RCC 7860 (cell line): Measurements from ENCODE around the gene CLK4.
A peak's percentile ranks its signal among the peaks of the same experiment; 100 is the strongest.

ENCODE experiments used
- DNase-seq: peaks from one replicate; pipeline ENCODE4 v3.0.0-alpha.2; 2015; ENCODE audit warnings: low spot score
- FAIRE-seq: peaks from 2 replicates; lab custom pipeline; 2012; peaks lifted over from hg19 to GRCh38; lab: Jason Lieb, UNC

CLK4 gene

DNA sequence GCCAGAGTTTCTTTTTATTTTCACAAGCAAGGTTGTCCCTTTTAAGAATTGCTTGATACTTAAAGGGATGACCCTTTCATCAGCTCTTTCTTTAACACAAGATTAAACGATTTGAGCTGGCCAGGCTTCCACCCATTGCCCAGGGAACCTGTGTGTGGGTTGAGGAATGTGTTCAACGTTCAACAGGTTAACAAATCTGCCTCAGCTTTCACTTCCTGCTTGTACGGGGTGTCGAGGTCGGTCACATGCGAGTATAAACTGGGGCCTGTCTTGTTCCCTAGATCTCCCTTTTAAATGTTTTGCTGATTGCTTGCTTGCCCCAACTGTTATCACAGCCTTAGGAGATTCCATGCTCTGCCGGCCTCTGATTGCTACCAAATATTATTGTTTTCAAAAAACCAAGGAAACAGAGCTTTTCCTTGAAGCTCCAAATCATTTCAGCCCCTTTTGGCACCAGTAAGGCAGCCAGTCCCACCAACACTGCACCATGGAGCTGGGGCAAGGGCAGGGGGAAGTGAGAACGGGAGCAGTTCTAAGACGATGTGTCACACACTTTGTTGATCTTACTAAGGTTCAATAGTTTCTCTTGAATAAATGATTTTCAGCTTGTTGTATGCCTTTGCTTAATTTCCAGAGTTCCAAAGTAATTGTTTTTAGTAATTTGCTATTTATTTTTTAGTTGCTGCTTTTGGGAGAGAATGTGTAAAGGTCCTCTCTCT lies 10.7 kb upstream of the CLK4 start:
- FAIRE-seq (no peak), DNase-seq (no peak)

DNA sequence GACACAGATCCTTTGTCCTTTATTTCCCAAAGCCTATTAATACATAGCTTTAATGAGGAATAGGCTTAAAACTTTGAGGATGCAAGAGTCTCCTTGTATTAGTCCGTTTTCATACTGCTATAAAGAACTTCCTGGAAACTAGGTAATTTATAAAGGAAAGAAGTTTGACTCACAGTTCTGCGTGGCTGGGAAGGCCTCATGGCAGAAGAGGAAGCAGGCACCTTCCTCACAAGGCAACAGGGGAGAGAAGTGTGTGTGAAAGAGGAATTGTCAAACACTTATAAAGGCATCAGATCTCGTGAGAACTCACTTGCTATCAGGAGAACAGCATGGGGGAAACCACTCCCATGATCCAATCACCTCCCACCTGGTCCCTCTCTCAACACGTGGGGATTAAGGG lies 5.4 kb upstream of the CLK4 start:
- DNase-seq = no peak
- no peak for FAIRE-seq

DNA sequence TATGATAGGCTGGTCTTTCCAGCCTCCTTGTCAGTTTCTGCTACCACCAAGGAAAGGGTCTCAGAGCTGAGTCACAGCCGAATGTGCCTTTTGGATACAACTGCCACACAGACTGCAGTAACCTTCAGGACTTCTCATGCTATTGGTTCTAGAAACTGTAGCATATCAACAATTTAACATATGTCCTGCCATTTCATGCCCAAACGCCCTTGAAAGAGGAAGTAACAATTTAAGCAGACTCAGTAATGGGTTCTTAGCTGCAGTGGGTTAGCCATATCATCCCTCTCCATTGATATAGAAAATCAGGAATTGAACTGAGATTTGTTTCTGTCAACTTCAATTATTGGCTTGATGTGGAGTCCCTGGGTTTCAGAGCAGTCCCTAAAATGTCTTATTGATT lies 4.1 kb upstream of the CLK4 start:
- DNase-seq (no peak), FAIRE-seq (no peak)

DNA sequence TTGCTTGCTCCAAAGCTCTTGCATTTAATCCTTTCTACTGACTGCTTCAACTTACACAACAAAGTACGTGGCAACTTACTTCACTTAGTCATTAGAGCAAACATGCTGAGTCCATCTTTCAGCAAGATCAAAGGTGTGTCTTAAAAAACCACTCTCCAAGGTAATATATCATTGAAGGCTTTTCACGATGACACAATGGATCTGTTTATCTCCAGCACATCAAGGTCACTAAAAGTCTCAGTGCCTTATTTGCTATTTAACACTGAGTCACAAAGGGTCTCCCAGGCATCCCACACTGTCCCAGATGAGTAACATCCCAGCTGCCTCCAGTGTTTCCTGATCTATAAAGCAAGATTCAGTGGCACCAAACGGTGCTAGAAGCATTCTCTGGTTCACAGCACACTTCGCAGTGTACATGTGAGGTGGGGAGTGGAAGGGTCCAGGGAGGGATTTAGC lies 3.7 kb upstream of the CLK4 start:
- no peak for FAIRE-seq
- peak; percentile 79 for DNase-seq

DNA sequence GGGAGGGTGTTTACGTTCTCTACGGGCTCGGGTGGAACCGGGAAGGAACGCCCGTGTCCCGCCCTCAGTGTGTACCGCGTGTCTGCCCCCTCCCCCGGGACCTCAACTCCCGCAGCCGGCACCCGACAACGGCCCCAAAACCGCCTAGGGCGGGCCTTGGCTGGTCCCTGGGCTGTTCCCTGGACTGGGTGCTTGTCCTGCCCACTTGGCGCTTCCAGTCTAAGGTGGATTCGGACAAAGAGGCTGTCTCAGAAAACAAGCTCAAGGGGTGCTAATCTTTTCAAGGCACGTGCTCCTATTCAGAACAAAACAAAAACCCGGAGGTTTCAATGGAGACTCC lies 379 bp upstream of the CLK4 start:
- FAIRE-seq (no peak), DNase-seq (no peak)

DNA sequence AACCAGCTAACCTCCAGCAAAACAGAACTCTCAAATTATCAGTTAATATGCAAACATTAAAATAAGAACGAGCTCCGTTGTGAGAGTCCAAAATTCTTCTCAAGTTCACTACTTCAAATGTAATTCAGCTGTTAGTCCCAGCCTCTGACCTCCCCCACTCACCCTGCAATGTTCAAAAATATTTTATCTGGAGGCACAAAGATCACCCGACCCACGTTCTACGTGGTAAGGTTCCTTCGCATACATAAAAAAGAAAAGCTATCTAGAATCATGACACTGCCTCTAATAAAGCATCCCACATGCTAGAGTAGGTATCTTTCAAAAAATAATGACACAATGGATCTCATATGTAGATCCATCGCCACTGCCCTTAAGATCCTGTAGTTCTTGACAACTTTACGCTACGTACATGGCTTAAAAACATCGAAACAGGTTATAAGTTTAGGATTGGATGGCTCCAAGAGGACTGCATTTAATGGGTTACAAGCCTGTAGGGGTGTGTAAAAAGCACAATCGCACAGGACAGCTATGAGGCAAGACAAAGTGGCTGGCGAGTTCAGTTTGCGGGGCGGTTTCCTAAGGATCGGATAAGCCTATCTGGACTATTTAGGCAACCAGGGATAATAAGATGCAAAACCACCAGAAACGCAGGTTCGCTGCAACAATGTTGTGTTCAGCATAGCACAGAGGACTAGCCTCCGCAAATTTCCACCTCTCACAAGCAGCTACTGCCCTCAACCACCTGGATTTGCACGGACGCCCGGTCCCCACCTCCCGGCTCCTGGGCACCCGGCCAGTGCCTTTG lies 969 bp downstream of the CLK4 start:
- FAIRE-seq = no peak
- peak; percentile 8 for DNase-seq

DNA sequence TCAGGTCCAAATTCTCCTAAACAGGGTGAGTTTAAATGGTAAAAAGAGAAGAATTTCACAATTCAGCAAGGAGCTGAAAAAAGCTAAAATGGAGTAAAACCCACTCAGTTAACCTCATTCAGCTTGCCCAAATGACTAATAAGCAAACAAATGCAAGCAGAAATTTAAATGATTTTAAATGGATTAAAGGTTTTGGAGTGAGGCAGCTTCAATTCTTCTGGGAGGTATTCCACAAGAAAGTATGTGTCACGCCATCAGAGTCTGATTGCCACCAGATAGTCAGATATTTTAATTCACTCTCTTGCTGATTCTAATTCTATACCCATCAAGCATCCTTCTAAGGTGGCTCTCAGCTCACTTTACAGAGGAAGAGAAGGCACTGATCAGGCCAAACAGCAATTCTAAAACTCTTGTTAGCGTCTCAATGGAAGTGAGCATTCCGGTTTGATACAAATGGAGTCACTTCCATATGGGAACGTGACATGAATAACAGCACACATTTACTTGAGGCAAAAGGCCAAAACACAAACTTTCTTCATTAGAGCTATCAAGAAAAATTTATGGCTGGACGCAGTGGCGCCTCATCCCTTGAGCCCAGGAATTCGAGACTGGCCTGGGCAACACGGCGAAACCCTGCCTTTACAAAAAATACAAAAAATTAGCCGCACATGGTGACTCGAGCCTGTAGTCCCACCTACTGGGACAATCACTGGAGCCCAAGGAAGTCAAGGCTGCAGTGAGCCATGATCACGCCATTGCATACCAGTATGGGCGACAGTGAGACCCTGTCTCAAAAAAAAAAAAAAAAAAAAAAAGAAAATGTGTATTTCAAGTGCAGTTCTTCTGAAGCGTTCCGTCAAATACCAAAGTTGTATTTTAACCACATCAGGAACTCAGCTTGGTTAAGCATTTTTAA lies 2.0 kb downstream of the CLK4 start:
- DNase-seq = no peak
- FAIRE-seq = peak; percentile 17

DNA sequence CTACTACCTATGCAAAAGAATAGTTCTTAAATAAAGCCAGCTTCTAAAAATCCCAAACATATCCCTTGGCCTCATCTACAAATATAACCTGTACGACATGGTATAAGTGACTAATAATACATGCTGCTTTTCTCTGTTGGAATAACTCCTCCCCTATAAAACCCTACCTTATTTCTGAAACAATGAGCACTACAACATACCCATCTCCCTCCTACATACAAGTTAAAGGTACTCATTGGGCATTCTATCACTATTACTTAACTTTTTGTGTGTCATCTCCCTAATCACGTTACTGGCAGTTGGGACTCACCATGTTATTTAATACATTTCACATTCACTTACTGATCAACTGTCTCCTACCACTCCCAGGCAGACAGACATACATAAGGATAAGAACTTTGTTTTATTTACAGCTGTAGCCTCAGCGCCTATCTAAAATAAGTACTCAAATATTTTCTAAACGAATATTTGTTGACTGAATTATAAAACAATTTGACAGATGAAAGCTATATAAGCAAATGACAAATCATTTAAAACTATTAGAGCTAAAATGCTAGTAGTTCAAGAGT lies 4.1 kb downstream of the CLK4 start:
- FAIRE-seq = no peak
- no peak for DNase-seq

DNA sequence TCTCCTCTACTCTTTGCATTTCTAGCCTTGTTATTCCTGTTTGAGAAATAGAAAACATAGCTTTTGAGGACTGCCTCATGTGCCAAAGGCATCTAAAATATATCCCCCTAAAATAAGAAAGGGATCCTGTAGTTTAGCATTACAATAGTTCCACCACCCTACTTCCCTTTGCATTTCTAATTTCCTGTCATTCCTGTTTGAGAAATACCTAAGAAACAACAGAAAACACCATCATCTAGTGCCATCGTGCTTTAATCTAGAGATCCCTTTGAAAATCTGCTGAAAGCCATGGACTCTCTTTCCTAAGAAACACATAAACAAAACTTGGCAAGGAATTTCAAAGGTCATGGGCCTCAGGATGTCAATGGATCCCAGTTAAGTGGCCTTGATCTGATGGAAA lies 7.5 kb downstream of the CLK4 start:
- DNase-seq (no peak), FAIRE-seq (no peak)

DNA sequence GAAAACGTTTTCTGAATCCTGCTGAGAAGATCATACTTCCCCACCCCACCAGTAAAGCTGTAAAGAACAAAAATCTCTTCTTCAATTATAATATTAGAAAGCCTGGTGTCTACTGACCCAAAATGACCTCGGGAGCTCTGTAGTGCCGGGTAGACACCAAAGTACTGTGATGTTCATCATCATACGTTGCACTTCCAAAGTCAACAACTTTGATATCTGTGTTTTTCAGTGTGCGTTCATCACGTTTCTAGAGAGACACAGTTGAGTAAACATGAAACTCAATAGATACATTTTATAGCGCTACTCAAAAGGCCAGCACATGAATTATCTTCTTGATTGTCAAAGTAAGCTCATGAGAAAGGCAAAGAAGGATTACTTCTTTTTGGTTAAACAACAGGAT lies 14.6 kb downstream of the CLK4 start:
- FAIRE-seq = no peak

DNA sequence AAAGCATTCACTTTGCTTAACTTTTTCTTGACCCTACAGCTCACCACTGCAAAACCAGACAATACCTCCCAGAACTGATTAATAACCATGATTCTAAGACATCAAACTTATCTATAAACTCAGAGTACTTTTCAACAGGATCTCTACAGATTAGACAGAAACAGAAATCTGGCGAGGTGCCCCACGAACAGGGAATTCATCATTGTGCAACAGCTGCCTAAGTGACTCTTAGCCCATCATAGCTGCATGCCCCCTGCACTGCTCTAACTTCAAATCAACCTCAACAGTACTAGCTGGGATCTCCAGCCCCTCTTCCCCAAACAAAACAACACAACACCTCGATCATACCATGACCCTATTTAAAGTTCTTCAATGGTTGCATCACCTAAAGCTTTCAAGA lies 20.6 kb downstream of the CLK4 start:
- FAIRE-seq (no peak), DNase-seq (no peak)

More for the DNA sequence above, 14.6 kb downstream of the CLK4 start:
- no peak for DNase-seq

DNA sequence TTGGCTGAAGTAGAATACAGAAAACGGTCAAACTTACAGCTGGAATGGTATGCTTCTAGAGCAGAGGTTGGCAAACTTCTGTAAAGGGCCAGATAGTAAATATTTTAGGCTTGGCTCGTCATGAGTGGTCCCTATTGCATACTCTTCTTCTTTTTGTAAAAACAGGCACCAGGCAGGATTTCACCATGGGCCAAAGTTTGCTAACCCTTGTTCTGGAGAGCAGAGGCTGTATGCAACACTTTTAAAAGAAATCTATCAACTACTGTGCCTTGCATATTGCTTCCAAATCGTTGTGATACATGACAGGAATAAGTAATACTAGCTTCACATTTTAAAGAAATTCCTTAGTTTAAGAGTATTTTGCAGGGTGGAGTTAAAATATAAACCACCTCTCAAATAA lies 21.1 kb downstream of the CLK4 start:
- no peak for DNase-seq

DNA sequence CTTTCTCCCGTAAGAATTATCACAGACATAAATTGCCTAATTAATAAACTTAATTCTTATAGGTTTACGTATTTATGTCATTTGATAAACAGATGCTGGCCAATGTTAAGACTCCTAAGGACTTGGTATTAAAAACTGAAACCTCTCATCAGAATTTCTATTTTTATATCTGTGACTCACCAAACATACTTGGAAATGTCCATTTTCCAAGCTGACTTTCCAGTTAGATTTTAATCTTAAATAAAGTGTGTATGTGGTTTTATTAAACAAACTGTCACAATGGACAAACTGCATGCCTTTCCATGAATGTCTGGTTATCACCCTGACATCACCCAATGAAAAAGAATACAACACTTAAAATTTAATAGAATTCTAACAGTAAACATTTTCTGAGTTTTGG lies 24.1 kb downstream of the CLK4 start:
- DNase-seq = no peak
- FAIRE-seq = no peak

More for the DNA sequence above, 21.1 kb downstream of the CLK4 start:
- no peak for FAIRE-seq

DNA sequence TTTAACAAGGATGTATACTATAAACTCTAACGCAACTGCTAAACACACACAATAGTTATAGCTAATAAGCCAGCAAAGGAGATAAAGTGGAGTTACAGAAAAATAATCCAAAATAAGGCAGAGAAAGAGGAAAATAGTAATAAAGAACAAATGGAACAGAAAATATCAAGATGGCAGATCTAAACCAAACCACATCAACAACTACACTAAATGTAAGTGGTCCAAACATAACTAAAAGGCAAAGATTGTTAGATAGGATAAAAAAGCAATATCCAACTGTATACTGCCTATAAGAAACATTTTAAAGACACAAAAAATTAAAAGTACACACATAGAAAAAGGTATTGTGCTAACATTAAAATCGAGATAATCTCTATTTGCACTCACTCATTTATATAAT lies 31.1 kb downstream of the CLK4 start:
- no peak for FAIRE-seq
- DNase-seq = no peak

DNA sequence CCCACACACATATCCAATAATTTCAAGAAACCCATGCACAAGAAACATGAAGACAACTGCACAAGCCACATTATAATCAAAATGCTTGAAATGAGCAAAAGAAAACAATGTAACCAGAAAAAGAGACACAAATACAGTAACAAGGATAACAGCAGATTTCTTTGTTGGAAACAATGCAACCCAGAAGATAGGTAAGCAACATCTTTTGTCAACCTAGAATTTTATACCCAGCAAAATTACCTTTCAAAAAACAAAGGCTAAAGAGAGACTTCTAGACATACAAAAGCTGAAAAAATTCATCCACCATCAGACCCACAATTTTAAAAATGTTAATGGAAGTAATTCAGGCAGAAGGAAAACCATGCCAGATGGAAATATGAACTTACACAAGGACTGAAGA lies 31.7 kb downstream of the CLK4 start:
- DNase-seq (no peak), FAIRE-seq (no peak)

DNA sequence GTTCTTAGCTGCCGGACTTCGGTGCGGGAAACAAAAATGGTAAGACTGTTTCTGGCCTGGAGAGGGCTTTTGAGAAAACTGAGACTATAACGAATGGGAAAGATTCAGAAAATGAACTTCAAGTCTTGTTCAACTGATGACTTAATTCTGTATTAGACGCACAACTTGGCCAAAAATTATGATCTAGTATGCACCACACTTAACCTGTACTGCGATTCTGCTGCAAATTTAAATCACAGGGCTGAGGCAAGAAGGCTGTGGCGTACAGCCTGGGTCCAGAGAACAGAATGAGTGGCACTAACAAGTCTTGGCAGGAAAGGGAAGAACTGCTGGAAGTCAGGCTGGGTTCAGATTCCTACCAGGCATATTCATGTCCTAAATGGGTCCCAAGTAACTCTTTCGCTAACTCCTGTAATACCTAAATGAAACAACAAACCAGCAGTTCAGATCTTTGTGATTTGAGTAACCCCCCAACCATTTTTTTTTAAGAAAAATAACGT lies 35.9 kb downstream of the CLK4 start:
- DNase-seq (no peak), FAIRE-seq (no peak)

DNA sequence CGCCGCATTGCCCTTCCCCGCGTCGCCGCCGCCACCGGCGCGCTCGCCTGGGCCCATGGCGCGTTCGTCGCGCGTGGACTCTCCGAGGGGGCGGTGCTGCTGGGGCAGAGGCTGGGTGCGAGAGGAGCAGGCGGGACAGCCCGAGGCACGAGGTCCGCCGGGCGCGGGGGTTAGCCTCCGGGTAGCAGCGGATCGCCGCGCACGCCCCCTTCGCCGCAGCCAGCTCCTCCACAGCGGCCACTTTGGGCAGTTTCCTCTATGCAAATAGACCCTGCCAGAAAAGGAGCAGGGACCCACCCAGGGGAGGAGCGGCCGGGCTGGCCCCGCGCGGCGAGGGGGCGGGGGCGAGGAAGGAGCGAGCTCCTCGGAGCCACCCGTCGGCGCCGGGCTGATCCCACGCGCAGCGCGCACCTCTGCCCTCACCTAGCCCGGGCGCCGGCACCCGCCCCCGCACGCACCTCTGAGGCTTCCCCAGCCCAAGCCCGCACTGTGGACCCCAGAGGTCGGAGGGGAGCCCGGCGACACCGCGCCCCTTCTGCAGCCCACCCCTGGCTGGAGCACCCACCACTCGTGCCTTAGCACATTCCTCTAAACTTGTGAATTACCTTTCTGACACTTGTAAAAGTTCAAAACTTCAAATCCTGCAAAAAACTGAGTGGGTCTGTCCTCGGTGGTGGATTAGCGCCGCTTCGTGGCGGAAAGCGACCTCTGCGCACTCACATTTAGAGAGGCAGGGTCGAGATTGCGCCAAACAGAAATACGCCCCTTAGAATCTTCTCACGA lies 36.5 kb downstream of the CLK4 start, which contains the start of gene COL23A1:
COL23A1 (minus strand) TSS at position 253 of the 783 bp plus-strand sequence.
- no peak for DNase-seq
- FAIRE-seq = no peak

DNA sequence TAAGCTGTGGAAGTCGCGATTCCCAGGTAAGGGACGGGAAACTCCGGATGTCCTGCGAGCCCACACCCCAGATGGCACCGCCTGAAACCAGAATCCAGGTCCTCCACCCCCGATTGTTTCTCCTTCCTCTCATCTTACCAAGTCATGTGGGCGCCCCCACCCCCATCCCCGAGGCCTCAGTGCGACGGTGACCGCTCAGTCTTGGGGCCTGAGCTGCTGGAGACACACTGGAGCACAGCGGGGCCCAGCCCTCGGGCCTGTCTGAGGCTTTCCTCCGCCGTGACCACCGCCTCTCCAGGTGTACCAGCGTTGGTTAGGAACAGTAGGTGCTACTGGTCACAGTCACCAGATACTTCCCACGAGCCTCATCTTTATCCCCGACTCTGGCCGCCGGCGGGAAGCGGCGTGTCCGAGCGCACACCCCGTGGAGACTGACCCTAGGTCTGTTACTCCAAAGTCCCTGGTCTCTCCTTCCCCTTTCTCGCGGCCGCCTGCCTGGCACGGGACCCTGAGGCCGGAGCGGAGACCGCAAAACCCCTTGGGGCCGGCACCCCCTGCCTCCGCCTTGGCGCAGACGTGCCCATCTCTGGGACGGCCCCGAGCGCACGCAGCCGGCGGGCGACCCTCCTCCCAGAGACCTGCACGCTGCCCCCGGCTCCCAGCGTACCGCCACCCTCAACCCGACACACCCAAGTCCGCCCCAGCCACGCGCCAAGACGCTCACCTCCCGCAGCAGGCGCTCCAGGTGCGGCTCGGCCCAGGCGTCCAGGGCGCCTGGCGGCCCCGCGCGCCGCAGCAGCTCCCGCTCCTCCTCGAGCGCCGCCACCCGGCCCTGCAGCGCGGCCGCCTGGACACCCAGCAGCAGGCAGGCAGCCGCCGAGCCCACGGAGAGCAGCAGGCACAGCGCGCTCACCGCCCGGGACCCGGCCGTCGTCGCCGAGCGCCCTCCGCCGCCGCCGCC lies 37.4 kb downstream of the CLK4 start:
- FAIRE-seq = no peak
- DNase-seq = no peak

DNA sequence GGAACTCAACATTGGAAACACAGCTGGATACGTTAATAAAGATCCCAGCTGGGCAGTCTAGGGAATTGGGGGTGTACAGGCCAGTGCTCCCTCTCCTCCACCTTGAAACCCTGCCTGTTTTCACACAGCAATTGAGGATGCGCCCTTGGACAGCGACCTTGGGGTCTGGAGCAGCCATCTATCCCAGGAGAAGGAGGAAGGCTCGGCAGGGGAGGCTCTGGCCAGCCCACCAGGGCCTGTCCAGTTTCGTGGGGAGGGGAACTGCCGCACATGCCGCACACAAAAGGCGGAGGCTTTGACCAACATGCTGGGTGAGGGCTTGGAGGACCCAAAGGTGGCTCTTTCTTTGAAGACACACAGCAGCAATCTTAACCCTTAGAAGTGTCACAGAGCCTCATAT lies 38.1 kb downstream of the CLK4 start:
- FAIRE-seq (no peak), DNase-seq (no peak)
